Measurements from ENCODE around the gene ISLR. TPM values are rescaled to one million over a fixed set of nuclear protein-coding genes. Genes with fewer than 3 reads are reported as not detected.

The ISLR gene
- total RNA-seq (2012; rRNA removed) = 10.6 and 34.7 TPM in 2 replicates

- peak within 1 kb of the TSS; percentile 45 for H3K4me2 ChIP-seq (ENCODE audit: low read length)
- peaks cover 16% of the 10 kb centered on the region for H3K27me3 ChIP-seq (ENCODE audit: control insufficient read depth, insufficient read depth, low read length)
- H3K9ac ChIP-seq (ENCODE audit: low read depth, low read length) = peak within 1 kb of the TSS; percentile 8
- peaks cover 32% of the 10 kb centered on the region for H3K4me1 ChIP-seq (ENCODE audit: control insufficient read depth, insufficient read depth, low read length)
- no peaks in the 10 kb centered on the region for H3K9me3 ChIP-seq (replicated peaks; ENCODE audit: low read length)
- H3K4me3 ChIP-seq (ENCODE audit: low read length) = no peak within 1 kb of the TSS
- no peaks in the 10 kb centered on the region for H3K36me3 ChIP-seq (ENCODE audit: insufficient read depth, low read length)
Measured at GRCh38 chr15:74173380-74174218, at the start of gene ISLR. Gene ISLR, plus strand, starts transcription at chr15:74173710. Its CDS starts 1,149 bp downstream, at chr15:74174859.

GRCh38 chr15:74124196-74124595 lies 49.3 kb upstream of the ISLR start:
- no peak overlapping the region for H3K9ac ChIP-seq (ENCODE audit: low read depth, low read length)
- peaks cover 90% of the 10 kb centered on the region for H3K27me3 ChIP-seq (ENCODE audit: control insufficient read depth, insufficient read depth, low read length)

GRCh38 chr15:74124759-74125158 lies 48.8 kb upstream of the ISLR start:
- no peaks in the 10 kb centered on the region for H3K36me3 ChIP-seq (ENCODE audit: insufficient read depth, low read length)
- peaks cover 94% of the 10 kb centered on the region for H3K27me3 ChIP-seq (ENCODE audit: control insufficient read depth, insufficient read depth, low read length)
- peaks cover 12% of the 10 kb centered on the region for H3K4me1 ChIP-seq (ENCODE audit: control insufficient read depth, insufficient read depth, low read length)
- no peaks in the 10 kb centered on the region for H3K9me3 ChIP-seq (replicated peaks; ENCODE audit: low read length)
- H3K9ac ChIP-seq (ENCODE audit: low read depth, low read length) = no peak overlapping the region
- no peak overlapping the region for H3K4me3 ChIP-seq (ENCODE audit: low read length)
- no peak overlapping the region for H3K4me2 ChIP-seq (ENCODE audit: low read length)

More at GRCh38 chr15:74124196-74124595, 49.3 kb upstream of the ISLR start:
- H3K36me3 ChIP-seq (ENCODE audit: insufficient read depth, low read length) = no peaks in the 10 kb centered on the region
- H3K4me2 ChIP-seq (ENCODE audit: low read length) = no peak overlapping the region
- H3K9me3 ChIP-seq (replicated peaks; ENCODE audit: low read length) = no peaks in the 10 kb centered on the region
- no peak overlapping the region for H3K4me3 ChIP-seq (ENCODE audit: low read length)
- peaks cover 10% of the 10 kb centered on the region for H3K4me1 ChIP-seq (ENCODE audit: control insufficient read depth, insufficient read depth, low read length)

GRCh38 chr15:74127255-74127953 lies 46.1 kb upstream of the ISLR start:
- no peaks in the 10 kb centered on the region for H3K36me3 ChIP-seq (ENCODE audit: insufficient read depth, low read length)
- H3K4me2 ChIP-seq (ENCODE audit: low read length) = peak overlapping the region; percentile 97
- H3K27me3 ChIP-seq (ENCODE audit: control insufficient read depth, insufficient read depth, low read length) = peaks cover 93% of the 10 kb centered on the region
- H3K9me3 ChIP-seq (replicated peaks; ENCODE audit: low read length) = no peaks in the 10 kb centered on the region
- H3K4me1 ChIP-seq (ENCODE audit: control insufficient read depth, insufficient read depth, low read length) = peaks cover 12% of the 10 kb centered on the region
- peak overlapping the region; percentile 72 for H3K4me3 ChIP-seq (ENCODE audit: low read length)
- H3K9ac ChIP-seq (ENCODE audit: low read depth, low read length) = peak overlapping the region; percentile 56

- H3K9ac ChIP-seq (ENCODE audit: low read depth, low read length) = peak overlapping the region; percentile 56
Measured at GRCh38 chr15:74127954-74128784, 45.3 kb upstream of the ISLR start.

GRCh38 chr15:74128785-74129585 lies 44.5 kb upstream of the ISLR start:
- Histone ChIP-seq H3K27me3 (ENCODE audit: control insufficient read depth, insufficient read depth, low read length) (peaks cover 93% of the 10 kb centered on the region), H3K9ac (ENCODE audit: low read depth, low read length) (no peak overlapping the region), H3K9me3 (replicated peaks; ENCODE audit: low read length) (peaks cover 3% of the 10 kb centered on the region), H3K36me3 (ENCODE audit: insufficient read depth, low read length) (no peaks in the 10 kb centered on the region), H3K4me3 (ENCODE audit: low read length) (no peak overlapping the region), H3K4me1 (ENCODE audit: control insufficient read depth, insufficient read depth, low read length) (peaks cover 12% of the 10 kb centered on the region), H3K4me2 (ENCODE audit: low read length) (peak overlapping the region; percentile 38)

More at GRCh38 chr15:74127954-74128784, 45.3 kb upstream of the ISLR start:
- Histone ChIP-seq H3K36me3 (ENCODE audit: insufficient read depth, low read length) (no peaks in the 10 kb centered on the region), H3K27me3 (ENCODE audit: control insufficient read depth, insufficient read depth, low read length) (peaks cover 93% of the 10 kb centered on the region), H3K9me3 (replicated peaks; ENCODE audit: low read length) (peaks cover 3% of the 10 kb centered on the region), H3K4me1 (ENCODE audit: control insufficient read depth, insufficient read depth, low read length) (peaks cover 12% of the 10 kb centered on the region), H3K4me2 (ENCODE audit: low read length) (peak overlapping the region; percentile 97), H3K4me3 (ENCODE audit: low read length) (peak overlapping the region; percentile 72)

- Histone ChIP-seq H3K9ac (ENCODE audit: low read depth, low read length) (no peak overlapping the region), H3K4me1 (ENCODE audit: control insufficient read depth, insufficient read depth, low read length) (peaks cover 12% of the 10 kb centered on the region), H3K9me3 (replicated peaks; ENCODE audit: low read length) (peaks cover 3% of the 10 kb centered on the region), H3K4me2 (ENCODE audit: low read length) (peak overlapping the region; percentile 38), H3K36me3 (ENCODE audit: insufficient read depth, low read length) (no peaks in the 10 kb centered on the region), H3K4me3 (ENCODE audit: low read length) (no peak overlapping the region), H3K27me3 (ENCODE audit: control insufficient read depth, insufficient read depth, low read length) (peaks cover 94% of the 10 kb centered on the region)
Measured at GRCh38 chr15:74129586-74130154, 43.8 kb upstream of the ISLR start.

- Histone ChIP-seq H3K27me3 (ENCODE audit: control insufficient read depth, insufficient read depth, low read length) (peaks cover 93% of the 10 kb centered on the region), H3K9me3 (replicated peaks; ENCODE audit: low read length) (peaks cover 3% of the 10 kb centered on the region), H3K4me3 (ENCODE audit: low read length) (no peak within 1 kb of the TSS), H3K4me2 (ENCODE audit: low read length) (peak within 1 kb of the TSS; percentile 38), H3K36me3 (ENCODE audit: insufficient read depth, low read length) (no peaks in the 10 kb centered on the region), H3K9ac (ENCODE audit: low read depth, low read length) (no peak within 1 kb of the TSS), H3K4me1 (ENCODE audit: control insufficient read depth, insufficient read depth, low read length) (peaks cover 12% of the 10 kb centered on the region)
Measured at GRCh38 chr15:74130155-74130848, 43.2 kb upstream of the ISLR start, which contains the start of gene ISLR2. Gene ISLR2, plus strand, starts transcription at chr15:74130586. Its CDS starts 2,169 bp downstream, at chr15:74132755.

GRCh38 chr15:74130849-74131627 lies 42.5 kb upstream of the ISLR start:
- peaks cover 14% of the 10 kb centered on the region for H3K4me1 ChIP-seq (ENCODE audit: control insufficient read depth, insufficient read depth, low read length)
- peaks cover 90% of the 10 kb centered on the region for H3K27me3 ChIP-seq (ENCODE audit: control insufficient read depth, insufficient read depth, low read length)
- peaks cover 3% of the 10 kb centered on the region for H3K9me3 ChIP-seq (replicated peaks; ENCODE audit: low read length)

More at GRCh38 chr15:74130849-74131627, 42.5 kb upstream of the ISLR start:
- Histone ChIP-seq H3K36me3 (ENCODE audit: insufficient read depth, low read length) (no peaks in the 10 kb centered on the region), H3K4me3 (ENCODE audit: low read length) (no peak overlapping the region), H3K4me2 (ENCODE audit: low read length) (no peak overlapping the region), H3K9ac (ENCODE audit: low read depth, low read length) (no peak overlapping the region)

Data from skeletal muscle satellite cell (primary cell).